Glomerular endothelial cell (primary cell): ENCODE results near the gene RBMX2. TPM values are rescaled to one million over a fixed set of nuclear protein-coding genes. Genes with fewer than 3 reads are reported as not detected.

Experiments
- DNase-seq: peaks from one replicate; pipeline ENCODE4 v3.0.0-alpha.2; 2011; ENCODE audit warnings: low read depth, low spot score; ENCODE audit errors: extremely low read depth
- total RNA-seq: library from RNA; depleted of rRNA; stranded (reverse); fragments of >200 nt; gene quantifications from 2 replicates; pipeline ENCODE4 v1.2.3, GENCODE V29; 2015

Gene RBMX2
- total RNA-seq, 1 donor from 2014 or later: 14.4 TPM

GRCh38 chrX:130444641-130445336, 43.0 kb downstream of the RBMX2 start:
- DNase-seq: no peak

DNA sequence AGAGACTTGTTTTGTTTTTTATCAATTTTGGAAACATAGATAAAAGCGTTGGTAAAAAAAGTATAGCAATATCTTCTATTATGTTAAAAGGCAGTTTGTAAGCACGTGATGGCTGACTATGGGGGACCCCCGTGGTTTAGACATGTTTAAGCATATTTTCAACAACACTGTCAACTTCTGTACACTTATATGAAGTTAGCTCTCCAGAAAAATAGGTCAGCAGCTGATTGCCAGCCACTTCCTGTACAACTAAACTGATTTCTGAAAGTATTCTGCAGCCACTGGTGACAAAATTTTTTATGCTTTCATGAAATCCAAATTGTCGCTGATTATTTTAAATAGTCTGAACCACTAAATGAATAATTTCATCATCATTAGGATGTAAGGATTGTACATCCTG, 45.2 kb downstream of the RBMX2 start:
- DNase-seq: no peak

Other genes starting within 250 kb of the RBMX2 start
- 16.4 and 16.9 TPM in 2 replicates for gene AIFM1, start 236.1 kb upstream of the RBMX2 start, total RNA-seq
- 0.47 and 0.92 TPM in 2 replicates for gene RAB33A, start 230.0 kb upstream of the RBMX2 start, total RNA-seq
- gene ZNF280C, start 133.1 kb upstream of the RBMX2 start, total RNA-seq: 4.5 and 5.2 TPM in 2 replicates
- gene SLC25A14, start 62.1 kb upstream of the RBMX2 start, total RNA-seq: 10.9 and 11.1 TPM in 2 replicates
- gene GPR119, start 16.3 kb upstream of the RBMX2 start, total RNA-seq: not detected in 2 replicates